22Rv1 (cell line): ENCODE results near the gene DDX27.

ENCODE experiments used
- ZFX ChIP-seq: fragments of 450-650 bp; IDR thresholded peaks from 2 replicates; pipeline ENCODE4 v1.6.1; 2017; ENCODE audit warnings: antibody characterized with exemption, borderline replicate concordance
- TF ChIP-seq, protein P1 (sequence below): fragments of 450-650 bp; IDR thresholded peaks from 2 replicates; pipeline ENCODE4 v1.5.1; 2017; ENCODE audit warnings: mild to moderate bottlenecking

DNA sequence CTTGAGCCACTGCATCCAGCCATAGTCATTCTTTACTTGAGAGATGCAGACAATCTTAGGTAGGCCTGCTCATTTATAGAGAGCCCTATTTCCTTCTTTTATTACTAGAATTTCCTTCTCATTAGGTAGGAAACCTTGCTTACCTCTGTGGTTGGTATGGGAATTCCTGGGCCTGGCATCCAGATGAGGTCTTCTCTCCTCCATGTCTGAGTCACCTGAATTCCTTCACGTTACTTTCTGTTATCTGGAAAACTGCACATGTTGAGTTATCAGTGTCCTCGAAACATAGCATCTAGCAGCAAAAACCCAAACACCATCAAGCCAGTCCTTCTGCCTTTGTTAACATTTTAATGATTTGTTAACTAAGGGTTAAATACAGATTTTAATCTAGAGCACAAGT is 56.4 kb downstream of the DDX27 start:
- TF ChIP-seq, protein P1, sequence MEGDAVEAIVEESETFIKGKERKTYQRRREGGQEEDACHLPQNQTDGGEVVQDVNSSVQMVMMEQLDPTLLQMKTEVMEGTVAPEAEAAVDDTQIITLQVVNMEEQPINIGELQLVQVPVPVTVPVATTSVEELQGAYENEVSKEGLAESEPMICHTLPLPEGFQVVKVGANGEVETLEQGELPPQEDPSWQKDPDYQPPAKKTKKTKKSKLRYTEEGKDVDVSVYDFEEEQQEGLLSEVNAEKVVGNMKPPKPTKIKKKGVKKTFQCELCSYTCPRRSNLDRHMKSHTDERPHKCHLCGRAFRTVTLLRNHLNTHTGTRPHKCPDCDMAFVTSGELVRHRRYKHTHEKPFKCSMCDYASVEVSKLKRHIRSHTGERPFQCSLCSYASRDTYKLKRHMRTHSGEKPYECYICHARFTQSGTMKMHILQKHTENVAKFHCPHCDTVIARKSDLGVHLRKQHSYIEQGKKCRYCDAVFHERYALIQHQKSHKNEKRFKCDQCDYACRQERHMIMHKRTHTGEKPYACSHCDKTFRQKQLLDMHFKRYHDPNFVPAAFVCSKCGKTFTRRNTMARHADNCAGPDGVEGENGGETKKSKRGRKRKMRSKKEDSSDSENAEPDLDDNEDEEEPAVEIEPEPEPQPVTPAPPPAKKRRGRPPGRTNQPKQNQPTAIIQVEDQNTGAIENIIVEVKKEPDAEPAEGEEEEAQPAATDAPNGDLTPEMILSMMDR = no peak
- TF ChIP-seq ZFX = no peak
